GM12891 (cell line): Measurements from ENCODE around the gene TSPAN9.

Source experiments
- POLR2A ChIP-seq: IDR thresholded peaks from 2 replicates; pipeline ENCODE4 v1.6.1; 2011; ENCODE audit warnings: low read depth, low read length, control low read depth
- POLR2AphosphoS5 ChIP-seq: IDR thresholded peaks from 2 replicates; pipeline ENCODE4 v1.6.1; 2011; ENCODE audit warnings: low read depth, low read length, control low read depth
- TAF1 ChIP-seq: IDR thresholded peaks from 2 replicates; pipeline ENCODE4 v1.6.1; 2011; ENCODE audit warnings: low read depth, low read length, control low read depth

- TF ChIP-seq POLR2AphosphoS5 (no peak), POLR2A (no peak), TAF1 (no peak)
Measured at GRCh38 chr12:3230758-3231375, 153.7 kb downstream of the TSPAN9 start.
